ENCODE results near the gene ECEL1.

DNA sequence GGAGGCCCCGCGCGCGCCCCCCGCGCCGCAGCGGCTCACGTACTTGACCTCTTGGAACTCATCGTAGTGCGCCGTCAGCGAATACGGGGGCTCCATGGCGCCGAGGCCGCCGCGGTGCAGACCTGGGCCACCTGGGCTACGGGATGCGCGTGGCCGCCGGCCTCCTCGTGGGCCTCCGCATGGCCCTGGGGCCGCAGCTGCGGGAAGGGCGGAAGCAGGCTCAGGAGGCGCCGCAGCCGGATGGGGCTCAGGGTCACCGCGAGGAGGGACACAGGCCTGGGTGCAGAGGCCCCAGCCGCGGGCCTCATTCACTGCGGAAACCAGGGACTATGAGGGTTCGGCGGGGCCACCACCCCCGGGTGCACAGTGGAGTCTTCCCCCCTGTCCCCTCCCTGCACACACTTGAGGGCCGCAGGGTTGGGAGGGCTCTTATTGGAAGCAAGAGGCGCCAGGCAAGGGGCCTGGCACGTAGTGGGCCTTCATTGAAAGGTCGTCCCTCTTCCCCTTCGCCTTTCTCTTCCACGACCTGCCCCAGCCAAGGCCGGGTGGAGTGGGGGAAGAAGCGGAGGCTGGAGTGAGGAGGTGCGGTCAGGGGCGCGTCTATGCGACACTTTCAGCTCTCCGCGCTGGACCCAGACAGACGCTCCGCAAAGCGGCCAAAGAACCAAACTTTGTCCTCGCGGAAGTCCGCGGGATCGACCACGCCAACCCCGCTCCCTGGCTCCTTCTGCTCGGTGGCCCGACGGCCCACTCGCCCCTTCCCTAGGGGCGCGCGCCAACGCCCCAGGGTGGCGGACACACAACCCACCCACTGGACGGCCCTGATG, 863 bp downstream of the ECEL1 start:
- no peak for TF ChIP-seq SETDB1 (IDR thresholded peaks at IDR 0.05; ENCODE audit: insufficient read length, low read length)
- TF ChIP-seq, protein P1, sequence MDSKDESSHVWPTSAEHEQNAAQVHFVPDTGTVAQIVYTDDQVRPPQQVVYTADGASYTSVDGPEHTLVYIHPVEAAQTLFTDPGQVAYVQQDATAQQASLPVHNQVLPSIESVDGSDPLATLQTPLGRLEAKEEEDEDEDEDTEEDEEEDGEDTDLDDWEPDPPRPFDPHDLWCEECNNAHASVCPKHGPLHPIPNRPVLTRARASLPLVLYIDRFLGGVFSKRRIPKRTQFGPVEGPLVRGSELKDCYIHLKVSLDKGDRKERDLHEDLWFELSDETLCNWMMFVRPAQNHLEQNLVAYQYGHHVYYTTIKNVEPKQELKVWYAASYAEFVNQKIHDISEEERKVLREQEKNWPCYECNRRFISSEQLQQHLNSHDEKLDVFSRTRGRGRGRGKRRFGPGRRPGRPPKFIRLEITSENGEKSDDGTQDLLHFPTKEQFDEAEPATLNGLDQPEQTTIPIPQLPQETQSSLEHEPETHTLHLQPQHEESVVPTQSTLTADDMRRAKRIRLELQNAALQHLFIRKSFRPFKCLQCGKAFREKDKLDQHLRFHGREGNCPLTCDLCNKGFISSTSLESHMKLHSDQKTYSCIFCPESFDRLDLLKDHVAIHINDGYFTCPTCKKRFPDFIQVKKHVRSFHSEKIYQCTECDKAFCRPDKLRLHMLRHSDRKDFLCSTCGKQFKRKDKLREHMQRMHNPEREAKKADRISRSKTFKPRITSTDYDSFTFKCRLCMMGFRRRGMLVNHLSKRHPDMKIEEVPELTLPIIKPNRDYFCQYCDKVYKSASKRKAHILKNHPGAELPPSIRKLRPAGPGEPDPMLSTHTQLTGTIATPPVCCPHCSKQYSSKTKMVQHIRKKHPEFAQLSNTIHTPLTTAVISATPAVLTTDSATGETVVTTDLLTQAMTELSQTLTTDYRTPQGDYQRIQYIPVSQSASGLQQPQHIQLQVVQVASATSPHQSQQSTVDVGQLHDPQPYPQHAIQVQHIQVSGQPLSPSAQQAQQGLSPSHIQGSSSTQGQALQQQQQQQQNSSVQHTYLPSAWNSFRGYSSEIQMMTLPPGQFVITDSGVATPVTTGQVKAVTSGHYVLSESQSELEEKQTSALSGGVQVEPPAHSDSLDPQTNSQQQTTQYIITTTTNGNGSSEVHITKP (tag by site-specific recombination; IDR thresholded peaks at IDR 0.05): no peak
- no peak for TF ChIP-seq ZNF670 (tag by site-specific recombination; IDR thresholded peaks at IDR 0.05; ENCODE audit: low read depth)
- no peak for TF ChIP-seq ZNF76 (tag by site-specific recombination; IDR thresholded peaks at IDR 0.05; ENCODE audit: borderline replicate concordance, low read depth)
- TF ChIP-seq ZNF239 (tag by site-specific recombination; IDR thresholded peaks at IDR 0.05): no peak
- TF ChIP-seq, protein P2, sequence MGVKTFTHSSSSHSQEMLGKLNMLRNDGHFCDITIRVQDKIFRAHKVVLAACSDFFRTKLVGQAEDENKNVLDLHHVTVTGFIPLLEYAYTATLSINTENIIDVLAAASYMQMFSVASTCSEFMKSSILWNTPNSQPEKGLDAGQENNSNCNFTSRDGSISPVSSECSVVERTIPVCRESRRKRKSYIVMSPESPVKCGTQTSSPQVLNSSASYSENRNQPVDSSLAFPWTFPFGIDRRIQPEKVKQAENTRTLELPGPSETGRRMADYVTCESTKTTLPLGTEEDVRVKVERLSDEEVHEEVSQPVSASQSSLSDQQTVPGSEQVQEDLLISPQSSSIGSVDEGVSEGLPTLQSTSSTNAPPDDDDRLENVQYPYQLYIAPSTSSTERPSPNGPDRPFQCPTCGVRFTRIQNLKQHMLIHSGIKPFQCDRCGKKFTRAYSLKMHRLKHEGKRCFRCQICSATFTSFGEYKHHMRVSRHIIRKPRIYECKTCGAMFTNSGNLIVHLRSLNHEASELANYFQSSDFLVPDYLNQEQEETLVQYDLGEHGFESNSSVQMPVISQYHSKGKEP (tag by site-specific recombination; IDR thresholded peaks at IDR 0.05): no peak
- no peak for TF ChIP-seq REPIN1 (tag by site-specific recombination; IDR thresholded peaks at IDR 0.05; ENCODE audit: low read depth)
- TF ChIP-seq, protein P3, sequence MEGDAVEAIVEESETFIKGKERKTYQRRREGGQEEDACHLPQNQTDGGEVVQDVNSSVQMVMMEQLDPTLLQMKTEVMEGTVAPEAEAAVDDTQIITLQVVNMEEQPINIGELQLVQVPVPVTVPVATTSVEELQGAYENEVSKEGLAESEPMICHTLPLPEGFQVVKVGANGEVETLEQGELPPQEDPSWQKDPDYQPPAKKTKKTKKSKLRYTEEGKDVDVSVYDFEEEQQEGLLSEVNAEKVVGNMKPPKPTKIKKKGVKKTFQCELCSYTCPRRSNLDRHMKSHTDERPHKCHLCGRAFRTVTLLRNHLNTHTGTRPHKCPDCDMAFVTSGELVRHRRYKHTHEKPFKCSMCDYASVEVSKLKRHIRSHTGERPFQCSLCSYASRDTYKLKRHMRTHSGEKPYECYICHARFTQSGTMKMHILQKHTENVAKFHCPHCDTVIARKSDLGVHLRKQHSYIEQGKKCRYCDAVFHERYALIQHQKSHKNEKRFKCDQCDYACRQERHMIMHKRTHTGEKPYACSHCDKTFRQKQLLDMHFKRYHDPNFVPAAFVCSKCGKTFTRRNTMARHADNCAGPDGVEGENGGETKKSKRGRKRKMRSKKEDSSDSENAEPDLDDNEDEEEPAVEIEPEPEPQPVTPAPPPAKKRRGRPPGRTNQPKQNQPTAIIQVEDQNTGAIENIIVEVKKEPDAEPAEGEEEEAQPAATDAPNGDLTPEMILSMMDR (tag by site-specific recombination; IDR thresholded peaks at IDR 0.05): no peak
- no peak for TF ChIP-seq ZBTB7A (tag by site-specific recombination; IDR thresholded peaks at IDR 0.05; ENCODE audit: low read depth)
- TF ChIP-seq YY1 (tag by site-specific recombination; IDR thresholded peaks at IDR 0.05): no peak
- TF ChIP-seq ZNF274 (IDR thresholded peaks at IDR 0.05; ENCODE audit: low read length): no peak
- TF ChIP-seq ZNF274 (tag by site-specific recombination; IDR thresholded peaks at IDR 0.05; ENCODE audit: borderline replicate concordance): no peak
- TF ChIP-seq, protein P4, sequence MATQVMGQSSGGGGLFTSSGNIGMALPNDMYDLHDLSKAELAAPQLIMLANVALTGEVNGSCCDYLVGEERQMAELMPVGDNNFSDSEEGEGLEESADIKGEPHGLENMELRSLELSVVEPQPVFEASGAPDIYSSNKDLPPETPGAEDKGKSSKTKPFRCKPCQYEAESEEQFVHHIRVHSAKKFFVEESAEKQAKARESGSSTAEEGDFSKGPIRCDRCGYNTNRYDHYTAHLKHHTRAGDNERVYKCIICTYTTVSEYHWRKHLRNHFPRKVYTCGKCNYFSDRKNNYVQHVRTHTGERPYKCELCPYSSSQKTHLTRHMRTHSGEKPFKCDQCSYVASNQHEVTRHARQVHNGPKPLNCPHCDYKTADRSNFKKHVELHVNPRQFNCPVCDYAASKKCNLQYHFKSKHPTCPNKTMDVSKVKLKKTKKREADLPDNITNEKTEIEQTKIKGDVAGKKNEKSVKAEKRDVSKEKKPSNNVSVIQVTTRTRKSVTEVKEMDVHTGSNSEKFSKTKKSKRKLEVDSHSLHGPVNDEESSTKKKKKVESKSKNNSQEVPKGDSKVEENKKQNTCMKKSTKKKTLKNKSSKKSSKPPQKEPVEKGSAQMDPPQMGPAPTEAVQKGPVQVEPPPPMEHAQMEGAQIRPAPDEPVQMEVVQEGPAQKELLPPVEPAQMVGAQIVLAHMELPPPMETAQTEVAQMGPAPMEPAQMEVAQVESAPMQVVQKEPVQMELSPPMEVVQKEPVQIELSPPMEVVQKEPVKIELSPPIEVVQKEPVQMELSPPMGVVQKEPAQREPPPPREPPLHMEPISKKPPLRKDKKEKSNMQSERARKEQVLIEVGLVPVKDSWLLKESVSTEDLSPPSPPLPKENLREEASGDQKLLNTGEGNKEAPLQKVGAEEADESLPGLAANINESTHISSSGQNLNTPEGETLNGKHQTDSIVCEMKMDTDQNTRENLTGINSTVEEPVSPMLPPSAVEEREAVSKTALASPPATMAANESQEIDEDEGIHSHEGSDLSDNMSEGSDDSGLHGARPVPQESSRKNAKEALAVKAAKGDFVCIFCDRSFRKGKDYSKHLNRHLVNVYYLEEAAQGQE (tag by site-specific recombination; IDR thresholded peaks at IDR 0.05): no peak

Measured in HEK293 (cell line).